Breast epithelium (tissue), 3 donors: ENCODE measurements around the gene FBP2.

ENCODE experiments used
- POLR2A ChIP-seq: fragments of 450-650 bp; IDR thresholded peaks from one replicate; pipeline ENCODE4 v1.6.1; 2016; ENCODE audit warnings: antibody characterized with exemption, mild to moderate bottlenecking, moderate library complexity
- POLR2AphosphoS5 ChIP-seq, 3 donors: sonication (generic); formaldehyde crosslinking; IDR thresholded peaks; one replicate each; pipeline ENCODE4 v1.6.1; 2017; ENCODE audit warnings: antibody characterized with exemption in 3 of 3
- TF ChIP-seq, protein P1 (sequence below), 3 donors: fragments of 450-650 bp; IDR thresholded peaks; one replicate each; pipeline ENCODE4 v1.5.1; 2016 to 2017; ENCODE audit warnings: antibody characterized with exemption in 3 of 3, mild to moderate bottlenecking in 3 of 3, moderate library complexity in 3 of 3

DNA sequence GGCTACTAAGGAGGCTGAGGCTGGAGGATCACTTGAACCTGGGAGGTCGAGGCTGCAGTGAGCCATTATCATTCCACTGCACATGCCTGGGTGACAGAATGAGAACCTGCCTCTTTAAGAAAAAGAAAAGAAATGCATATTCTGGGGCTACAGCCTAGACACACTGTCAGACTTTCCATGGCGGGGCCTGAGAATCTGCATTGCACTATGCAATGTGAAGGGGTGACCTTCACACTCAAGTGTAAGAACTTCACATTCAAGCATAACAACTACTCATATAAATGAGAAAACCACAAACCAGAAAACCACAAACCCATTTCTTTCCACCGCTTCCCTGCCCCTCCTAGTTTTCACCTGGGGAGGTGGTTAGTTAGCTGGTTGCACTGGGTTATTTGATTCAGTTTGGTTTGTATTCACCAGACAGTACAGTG is 18.0 kb upstream of the FBP2 start:
- TF ChIP-seq, protein P1, sequence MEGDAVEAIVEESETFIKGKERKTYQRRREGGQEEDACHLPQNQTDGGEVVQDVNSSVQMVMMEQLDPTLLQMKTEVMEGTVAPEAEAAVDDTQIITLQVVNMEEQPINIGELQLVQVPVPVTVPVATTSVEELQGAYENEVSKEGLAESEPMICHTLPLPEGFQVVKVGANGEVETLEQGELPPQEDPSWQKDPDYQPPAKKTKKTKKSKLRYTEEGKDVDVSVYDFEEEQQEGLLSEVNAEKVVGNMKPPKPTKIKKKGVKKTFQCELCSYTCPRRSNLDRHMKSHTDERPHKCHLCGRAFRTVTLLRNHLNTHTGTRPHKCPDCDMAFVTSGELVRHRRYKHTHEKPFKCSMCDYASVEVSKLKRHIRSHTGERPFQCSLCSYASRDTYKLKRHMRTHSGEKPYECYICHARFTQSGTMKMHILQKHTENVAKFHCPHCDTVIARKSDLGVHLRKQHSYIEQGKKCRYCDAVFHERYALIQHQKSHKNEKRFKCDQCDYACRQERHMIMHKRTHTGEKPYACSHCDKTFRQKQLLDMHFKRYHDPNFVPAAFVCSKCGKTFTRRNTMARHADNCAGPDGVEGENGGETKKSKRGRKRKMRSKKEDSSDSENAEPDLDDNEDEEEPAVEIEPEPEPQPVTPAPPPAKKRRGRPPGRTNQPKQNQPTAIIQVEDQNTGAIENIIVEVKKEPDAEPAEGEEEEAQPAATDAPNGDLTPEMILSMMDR (IDR thresholded peaks at IDR 0.05), result no peak
- TF ChIP-seq POLR2AphosphoS5 (IDR thresholded peaks at IDR 0.05) (no peak), POLR2A (no peak)
